Aorta (tissue), 5 donors: ENCODE data around the gene LAMTOR2. TPM values are rescaled to one million over a fixed set of nuclear protein-coding genes. Genes with fewer than 3 reads are reported as not detected.

Source experiments
- ATAC-seq: fragments of 200-7000 bp; cut with Tn5 transposase; one replicate; pipeline ENCODE4 v1.9.1; 2022; ENCODE audit warnings: moderate library complexity; ENCODE audit not compliant: low FRiP score
- DNase-seq, 2 donors: peaks; one replicate each; pipeline ENCODE4 v3.0.0-alpha.2; 2020
- H3K27ac ChIP-seq, 2 donors: one replicate each; pipeline ENCODE4 v1.5.1; 2013; ENCODE audit warnings: low read length in 2 of 2, mild to moderate bottlenecking in 2 of 2, moderate library complexity in 2 of 2, control low read depth in 1 of 2, inconsistent platforms in 1 of 2, low read depth in 1 of 2
- H3K27me3 ChIP-seq, 2 donors: one replicate each; pipeline ENCODE4 v1.6.1; 2013; ENCODE audit warnings: control low read depth in 1 of 2, low read length in 1 of 2, mild to moderate bottlenecking in 1 of 2, moderate library complexity in 1 of 2; ENCODE audit not compliant: insufficient read depth in 2 of 2, control insufficient read depth in 1 of 2
- H3K36me3 ChIP-seq, 2 donors: one replicate each; pipeline ENCODE4 v1.6.1; 2013; ENCODE audit warnings: control low read depth in 1 of 2, low read length in 1 of 2, mild to moderate bottlenecking in 1 of 2; ENCODE audit not compliant: insufficient read depth in 2 of 2, control insufficient read depth in 1 of 2
- H3K4me1 ChIP-seq, 2 donors: one replicate each; pipeline ENCODE4 v1.6.1; 2013; ENCODE audit warnings: low read length in 2 of 2, control low read depth in 1 of 2, mild to moderate bottlenecking in 1 of 2, moderate library complexity in 1 of 2; ENCODE audit not compliant: insufficient read depth in 2 of 2, control insufficient read depth in 1 of 2
- H3K4me3 ChIP-seq, 2 donors: one replicate each; pipeline ENCODE4 v1.5.1; 2013; ENCODE audit warnings: low read length in 2 of 2, control low read depth in 1 of 2, mild to moderate bottlenecking in 1 of 2
- H3K9me3 ChIP-seq: one replicate; pipeline ENCODE4 v1.6.1; 2013; ENCODE audit warnings: mild to moderate bottlenecking, low read length; ENCODE audit not compliant: control insufficient read depth
- WGBS, 2 donors: extraction: QIAGEN DNeasy Blood & Tissue Kit; methylation state at CpG; one replicate each; pipeline ENCODE4 v1.1.7; 2013; 5-methylcytosine and 5-hydroxymethylcytosine counted together
- intact Hi-C, 2 donors: fragments of 100-400 bp; cut with DNase I; formaldehyde crosslinking; loops; one replicate each; pipeline versions ENCODE4 v1.14.2 to v1.15.0; 2022
- polyA plus RNA-seq, 2 donors: library from polyadenylated mRNA; stranded (reverse); fragments of 200-250 nt; gene quantifications; one replicate each; pipeline ENCODE4 v1.2.3, GENCODE V29; 2013
- total RNA-seq, 2 donors: library from RNA; stranded (reverse); fragmentation: NEBNext Ultra II Directional; extraction: Animal tissue kit (Norgen Biotek cat#: 25700); gene quantifications; one replicate each; pipeline ENCODE4 v1.2.1, GENCODE V29; 2021
- donor health status: healthy with polysubstance abuse.
- donor health status: Bipolar disorder and iron deficiency.
- donor health status: DM: no; HTN: no; CAD: no.
- donor health status: DM: no; HTN: no; CAD: no.
- donor health status: DM: yes; HTN: yes; CAD: no.

Gene LAMTOR2
- total and polyA plus RNA-seq, 4 donors: 31.6 to 129 (median 59.7) TPM

- H3K9me3 ChIP-seq: no peaks in the 10 kb centered on the region
- WGBS, 2 donors: 8 to 12% methylated on average over 14 of the region's 14 CpGs
- peak overlapping the region; percentile 5 to 72 for H3K27ac ChIP-seq
- intact Hi-C loops: loop anchor here (1.0 to 2.0 kb wide), 3 partner anchors 32 to 124 kb away; no protein-coding TSS in a partner anchor
- H3K27me3 ChIP-seq: no peaks in the 10 kb centered on the region
- no peak overlapping the region for H3K4me3 ChIP-seq
- H3K4me1 ChIP-seq: no peaks in the 10 kb centered on the region
- H3K36me3 ChIP-seq: no peaks in the 10 kb centered on the region
- DNase-seq (peak; percentile 94 to 97), ATAC-seq (peak; percentile 96)
These were observed 42.2 kb downstream of the LAMTOR2 start for GRCh38 chr1:156096640-156097391.

- no peaks in the 10 kb centered on the region for H3K9me3 ChIP-seq
- DNase-seq (no peak), ATAC-seq (no peak)
- WGBS, 2 donors: 55 to 69% methylated on average over 9 of the region's 9 CpGs
- H3K4me1 ChIP-seq: no peaks in the 10 kb centered on the region
- H3K27ac ChIP-seq: peak overlapping the region in 1 of 2 donors; percentile 50
- no peaks in the 10 kb centered on the region for H3K27me3 ChIP-seq
- H3K36me3 ChIP-seq: no peaks in the 10 kb centered on the region
- intact Hi-C loops: loop anchor here (2.0 kb wide), 2 partner anchors 31 to 123 kb away; no protein-coding TSS in a partner anchor
- H3K4me3 ChIP-seq: no peak overlapping the region
These were observed 43.1 kb downstream of the LAMTOR2 start for GRCh38 chr1:156097499-156098178.

GRCh38 chr1:156098784-156099183 is 44.2 kb downstream of the LAMTOR2 start:
- H3K4me1 ChIP-seq: no peaks in the 10 kb centered on the region
- H3K36me3 ChIP-seq: no peaks in the 10 kb centered on the region
- DNase-seq (no peak), ATAC-seq (no peak)
- H3K27ac ChIP-seq: no peak overlapping the region
- intact Hi-C loops: no loop called here
- H3K4me3 ChIP-seq: no peak overlapping the region
- no peaks in the 10 kb centered on the region for H3K27me3 ChIP-seq
- WGBS, 2 donors: 88 to 90% methylated on average over 2 of the region's 2 CpGs
- H3K9me3 ChIP-seq: no peaks in the 10 kb centered on the region

GRCh38 chr1:156099282-156099681 is 44.7 kb downstream of the LAMTOR2 start:
- DNase-seq: no peak
- no peaks in the 10 kb centered on the region for H3K4me1 ChIP-seq
- no peaks in the 10 kb centered on the region for H3K27me3 ChIP-seq
- WGBS, 2 donors: 84 to 86% methylated on average over 3 of the region's 3 CpGs
- no peaks in the 10 kb centered on the region for H3K9me3 ChIP-seq
- no peak overlapping the region for H3K4me3 ChIP-seq
- no peaks in the 10 kb centered on the region for H3K36me3 ChIP-seq
- H3K27ac ChIP-seq: no peak overlapping the region
- no peak for ATAC-seq
- intact Hi-C loops: no loop called here

GRCh38 chr1:156100205-156100995 is 45.8 kb downstream of the LAMTOR2 start:
- Histone ChIP-seq H3K27ac (peak overlapping the region in 1 of 2 donors; percentile 19), H3K4me1 (no peaks in the 10 kb centered on the region), H3K4me3 (no peak overlapping the region), H3K27me3 (no peaks in the 10 kb centered on the region), H3K9me3 (no peaks in the 10 kb centered on the region), H3K36me3 (no peaks in the 10 kb centered on the region)
- ATAC-seq (no peak), DNase-seq (no peak)
- intact Hi-C loops: no loop called here
- 46 to 51% methylated on average over 4 of the region's 4 CpGs for WGBS, 2 donors

- H3K36me3 ChIP-seq: no peaks in the 10 kb centered on the region
- no peak overlapping the region for H3K4me3 ChIP-seq
- intact Hi-C loops: no loop called here
- peak overlapping the region in 1 of 2 donors; percentile 4 for H3K27ac ChIP-seq
- no peaks in the 10 kb centered on the region for H3K27me3 ChIP-seq
- no peaks in the 10 kb centered on the region for H3K4me1 ChIP-seq
- ATAC-seq (no peak), DNase-seq (peak in 1 of 2 donors; percentile 86)
- WGBS, 2 donors: 44 to 46% methylated on average over 6 of the region's 6 CpGs
- H3K9me3 ChIP-seq: no peaks in the 10 kb centered on the region
These were observed 47.3 kb downstream of the LAMTOR2 start for GRCh38 chr1:156101880-156102279.

- Histone ChIP-seq H3K4me3 (no peak overlapping the region), H3K9me3 (no peaks in the 10 kb centered on the region), H3K4me1 (no peaks in the 10 kb centered on the region), H3K36me3 (no peaks in the 10 kb centered on the region), H3K27ac (peak overlapping the region; percentile 32 to 96), H3K27me3 (no peaks in the 10 kb centered on the region)
- DNase-seq: peak in 1 of 2 donors; percentile 77
- intact Hi-C loops: no loop called here
- 29 to 31% methylated on average over 16 of the region's 16 CpGs for WGBS, 2 donors
- ATAC-seq: peak; percentile 0
These were observed 48.3 kb downstream of the LAMTOR2 start for GRCh38 chr1:156102633-156103511.

- ATAC-seq: peak; percentile 34
These were observed 49.0 kb downstream of the LAMTOR2 start for GRCh38 chr1:156103521-156103947.

More at GRCh38 chr1:156103521-156103947, 49.0 kb downstream of the LAMTOR2 start:
- WGBS, 2 donors: 19% methylated on average over 8 to 9 of the region's 9 CpGs
- Histone ChIP-seq H3K4me3 (no peak overlapping the region), H3K27me3 (no peaks in the 10 kb centered on the region), H3K4me1 (no peaks in the 10 kb centered on the region), H3K27ac (peak overlapping the region; percentile 32 to 96), H3K9me3 (no peaks in the 10 kb centered on the region), H3K36me3 (no peaks in the 10 kb centered on the region)
- peak; percentile 87 to 89 for DNase-seq
- intact Hi-C loops: no loop called here
